Neuron (in vitro differentiated cells): ENCODE measurements around the gene CD93.

Source experiments
- H2AFZ ChIP-seq: one replicate; pipeline ENCODE4 v1.6.1; 2013; ENCODE audit warnings: low read depth, mild to moderate bottlenecking, inconsistent platforms, low read length, moderate library complexity
- H3K27me3 ChIP-seq: one replicate; pipeline ENCODE4 v1.6.1; 2013; ENCODE audit warnings: low read length; ENCODE audit not compliant: insufficient read depth
- H3K36me3 ChIP-seq: one replicate; pipeline ENCODE4 v1.6.1; 2013; ENCODE audit warnings: low read length; ENCODE audit not compliant: insufficient read depth
- H3K4me1 ChIP-seq: one replicate; pipeline ENCODE4 v1.6.1; 2013; ENCODE audit warnings: low read length; ENCODE audit not compliant: insufficient read depth
- H3K4me3 ChIP-seq: 2 replicates; pipeline ENCODE4 v1.5.1; 2013; ENCODE audit warnings: mild to moderate bottlenecking, low read length, moderate library complexity
- H3K9me3 ChIP-seq: one replicate; pipeline ENCODE4 v1.6.1; 2013; ENCODE audit warnings: low read length

The CD93 gene

GRCh38 chr20:23116311-23117089, 30.4 kb upstream of the CD93 start:
- no peak overlapping the region for H2AFZ ChIP-seq
- no peaks in the 10 kb centered on the region for H3K9me3 ChIP-seq
- H3K4me1 ChIP-seq, result no peaks in the 10 kb centered on the region
- no peaks in the 10 kb centered on the region for H3K27me3 ChIP-seq
- H3K36me3 ChIP-seq, result no peaks in the 10 kb centered on the region
- H3K4me3 ChIP-seq, result no peak overlapping the region

GRCh38 chr20:23115822-23116221, 29.7 kb upstream of the CD93 start:
- no peaks in the 10 kb centered on the region for H3K9me3 ChIP-seq
- H3K27me3 ChIP-seq, result no peaks in the 10 kb centered on the region
- H3K36me3 ChIP-seq, result no peaks in the 10 kb centered on the region
- no peak overlapping the region for H3K4me3 ChIP-seq
- H3K4me1 ChIP-seq, result no peaks in the 10 kb centered on the region
- no peak overlapping the region for H2AFZ ChIP-seq

- H2AFZ ChIP-seq, result no peak overlapping the region
- no peaks in the 10 kb centered on the region for H3K36me3 ChIP-seq
- H3K27me3 ChIP-seq, result no peaks in the 10 kb centered on the region
- no peaks in the 10 kb centered on the region for H3K4me1 ChIP-seq
- no peak overlapping the region for H3K4me3 ChIP-seq
- H3K9me3 ChIP-seq, result no peaks in the 10 kb centered on the region
Observed at GRCh38 chr20:23114448-23115082, 28.4 kb upstream of the CD93 start.

GRCh38 chr20:23114018-23114417, 27.9 kb upstream of the CD93 start:
- Histone ChIP-seq H3K27me3 (no peaks in the 10 kb centered on the region), H3K9me3 (no peaks in the 10 kb centered on the region), H3K4me1 (no peaks in the 10 kb centered on the region), H3K36me3 (no peaks in the 10 kb centered on the region), H2AFZ (no peak overlapping the region), H3K4me3 (no peak overlapping the region)

GRCh38 chr20:23112595-23112994, 26.5 kb upstream of the CD93 start:
- Histone ChIP-seq H3K4me1 (no peaks in the 10 kb centered on the region), H3K9me3 (no peaks in the 10 kb centered on the region), H3K27me3 (no peaks in the 10 kb centered on the region), H3K4me3 (no peak overlapping the region), H2AFZ (no peak overlapping the region), H3K36me3 (no peaks in the 10 kb centered on the region)

GRCh38 chr20:23111944-23112342, 25.8 kb upstream of the CD93 start:
- H2AFZ ChIP-seq, result no peak overlapping the region
- H3K27me3 ChIP-seq, result no peaks in the 10 kb centered on the region
- no peaks in the 10 kb centered on the region for H3K4me1 ChIP-seq
- no peaks in the 10 kb centered on the region for H3K9me3 ChIP-seq
- no peaks in the 10 kb centered on the region for H3K36me3 ChIP-seq
- no peak overlapping the region for H3K4me3 ChIP-seq

GRCh38 chr20:23111307-23111943, 25.3 kb upstream of the CD93 start:
- Histone ChIP-seq H3K4me1 (no peaks in the 10 kb centered on the region), H2AFZ (no peak overlapping the region), H3K27me3 (no peaks in the 10 kb centered on the region), H3K4me3 (no peak overlapping the region), H3K9me3 (no peaks in the 10 kb centered on the region), H3K36me3 (no peaks in the 10 kb centered on the region)

GRCh38 chr20:23108871-23109270, 22.7 kb upstream of the CD93 start:
- Histone ChIP-seq H3K36me3 (no peaks in the 10 kb centered on the region), H2AFZ (no peak overlapping the region)

GRCh38 chr20:23107466-23107865, 21.3 kb upstream of the CD93 start:
- H3K9me3 ChIP-seq, result no peaks in the 10 kb centered on the region
- no peaks in the 10 kb centered on the region for H3K27me3 ChIP-seq
- H2AFZ ChIP-seq, result no peak overlapping the region
- H3K4me3 ChIP-seq, result no peak overlapping the region
- H3K36me3 ChIP-seq, result no peaks in the 10 kb centered on the region
- H3K4me1 ChIP-seq, result no peaks in the 10 kb centered on the region

More at GRCh38 chr20:23108871-23109270, 22.7 kb upstream of the CD93 start:
- Histone ChIP-seq H3K4me3 (no peak overlapping the region), H3K9me3 (no peaks in the 10 kb centered on the region), H3K27me3 (no peaks in the 10 kb centered on the region), H3K4me1 (no peaks in the 10 kb centered on the region)

- H3K27me3 ChIP-seq, result no peaks in the 10 kb centered on the region
- H3K9me3 ChIP-seq, result no peaks in the 10 kb centered on the region
- no peaks in the 10 kb centered on the region for H3K36me3 ChIP-seq
- H3K4me3 ChIP-seq, result no peak overlapping the region
- H2AFZ ChIP-seq, result no peak overlapping the region
- no peaks in the 10 kb centered on the region for H3K4me1 ChIP-seq
Observed at GRCh38 chr20:23106271-23106851, 20.2 kb upstream of the CD93 start.

GRCh38 chr20:23105193-23105592, 19.1 kb upstream of the CD93 start:
- no peaks in the 10 kb centered on the region for H3K36me3 ChIP-seq
- no peak overlapping the region for H3K4me3 ChIP-seq
- H3K4me1 ChIP-seq, result no peaks in the 10 kb centered on the region
- no peaks in the 10 kb centered on the region for H3K9me3 ChIP-seq
- H3K27me3 ChIP-seq, result no peaks in the 10 kb centered on the region
- H2AFZ ChIP-seq, result no peak overlapping the region

GRCh38 chr20:23103284-23104018, 17.3 kb upstream of the CD93 start:
- Histone ChIP-seq H3K4me1 (no peaks in the 10 kb centered on the region), H3K27me3 (no peaks in the 10 kb centered on the region), H2AFZ (no peak overlapping the region), H3K9me3 (no peaks in the 10 kb centered on the region), H3K4me3 (no peak overlapping the region), H3K36me3 (no peaks in the 10 kb centered on the region)
